Mucosa of rectum (tissue), 2 donors: ENCODE data around the gene OR2T34.
"Not testable (repeated sequence)": the region's sequence is repeated elsewhere in the genome, so short reads cannot be mapped to it uniquely, and the experiment has no call there.

ENCODE experiments used
- H3K27ac ChIP-seq, 2 donors: one replicate each; pipeline ENCODE4 v1.7.0; 2013; ENCODE audit warnings: inconsistent platforms in 2 of 2, low read depth in 2 of 2, low read length in 2 of 2
- H3K27me3 ChIP-seq, 2 donors: one replicate each; pipeline ENCODE4 v1.7.0; 2013; ENCODE audit warnings: low read length in 2 of 2; ENCODE audit not compliant: control insufficient read depth in 2 of 2, insufficient read depth in 2 of 2
- H3K36me3 ChIP-seq, 2 donors: one replicate each; pipeline ENCODE4 v1.7.0; 2013; ENCODE audit warnings: low read length in 2 of 2; ENCODE audit not compliant: control insufficient read depth in 2 of 2, insufficient read depth in 2 of 2
- H3K4me1 ChIP-seq, 2 donors: one replicate each; pipeline ENCODE4 v1.7.0; 2013; ENCODE audit warnings: low read length in 2 of 2, mild to moderate bottlenecking in 1 of 2; ENCODE audit not compliant: control insufficient read depth in 2 of 2, insufficient read depth in 2 of 2
- H3K4me3 ChIP-seq, 2 donors: one replicate each; pipeline ENCODE4 v1.7.0; 2013; ENCODE audit warnings: low read length in 2 of 2
- H3K9ac ChIP-seq, 2 donors: one replicate each; pipeline ENCODE4 v1.7.0; 2013; ENCODE audit warnings: low read length in 2 of 2, low read depth in 1 of 2, mild to moderate bottlenecking in 1 of 2
- H3K9me3 ChIP-seq, 2 donors: one replicate each; pipeline ENCODE4 v1.7.0; 2013; ENCODE audit warnings: low read length in 2 of 2; ENCODE audit not compliant: control insufficient read depth in 2 of 2
- donor health status: healthy.
- donor health status: Normal muscosa, but diverticular disease.

The OR2T34 gene

GRCh38 chr1:248593226-248593625 is 18.7 kb upstream of the OR2T34 start:
- Histone ChIP-seq H3K36me3 (no peaks in the 10 kb centered on the region), H3K27me3 (no peaks in the 10 kb centered on the region), H3K27ac (no peak overlapping the region), H3K9me3 (no peaks in the 10 kb centered on the region), H3K4me1 (no peaks in the 10 kb centered on the region), H3K4me3 (no peak overlapping the region), H3K9ac (no peak overlapping the region)

GRCh38 chr1:248592655-248593054 is 18.1 kb upstream of the OR2T34 start:
- no peak overlapping the region for H3K4me3 ChIP-seq
- H3K9ac ChIP-seq, result no peak overlapping the region
- H3K27me3 ChIP-seq, result no peaks in the 10 kb centered on the region
- H3K27ac ChIP-seq, result no peak overlapping the region
- H3K36me3 ChIP-seq, result no peaks in the 10 kb centered on the region
- no peaks in the 10 kb centered on the region for H3K9me3 ChIP-seq
- H3K4me1 ChIP-seq, result no peaks in the 10 kb centered on the region

GRCh38 chr1:248590055-248590454 is 15.5 kb upstream of the OR2T34 start:
- no peak overlapping the region for H3K27ac ChIP-seq
- no peak overlapping the region for H3K4me3 ChIP-seq
- no peaks in the 10 kb centered on the region for H3K36me3 ChIP-seq
- H3K9ac ChIP-seq, result no peak overlapping the region
- H3K27me3 ChIP-seq, result no peaks in the 10 kb centered on the region
- no peaks in the 10 kb centered on the region for H3K9me3 ChIP-seq
- H3K4me1 ChIP-seq, result no peaks in the 10 kb centered on the region

GRCh38 chr1:248589334-248589733 is 14.8 kb upstream of the OR2T34 start:
- Histone ChIP-seq H3K4me1 (no peaks in the 10 kb centered on the region), H3K9me3 (no peaks in the 10 kb centered on the region), H3K4me3 (no peak overlapping the region), H3K36me3 (no peaks in the 10 kb centered on the region), H3K27ac (no peak overlapping the region), H3K9ac (no peak overlapping the region), H3K27me3 (no peaks in the 10 kb centered on the region)

DNA sequence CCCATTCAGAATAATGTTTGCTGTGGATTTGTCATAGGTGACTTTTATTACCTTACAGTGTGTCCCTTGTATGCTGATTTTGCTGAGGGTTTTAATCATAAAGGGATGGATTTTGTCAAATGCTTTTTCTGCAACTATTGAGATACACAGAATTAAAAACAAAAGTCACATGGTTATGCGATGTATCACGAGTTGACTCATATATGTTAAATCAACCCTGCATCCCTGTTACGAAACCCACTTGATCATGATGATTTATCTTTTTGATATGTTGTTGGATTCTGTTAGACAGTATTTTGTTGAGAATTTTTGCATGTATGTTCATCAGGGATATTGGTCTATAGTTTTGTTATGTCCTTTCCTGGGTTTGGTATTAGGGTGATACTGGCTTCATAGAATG is 10.7 kb upstream of the OR2T34 start:
- H3K9me3 ChIP-seq, result no peaks in the 10 kb centered on the region
- no peaks in the 10 kb centered on the region for H3K4me1 ChIP-seq
- no peak overlapping the region for H3K27ac ChIP-seq
- no peak overlapping the region for H3K4me3 ChIP-seq
- no peaks in the 10 kb centered on the region for H3K36me3 ChIP-seq
- no peak overlapping the region for H3K9ac ChIP-seq
- no peaks in the 10 kb centered on the region for H3K27me3 ChIP-seq

- no peaks in the 10 kb centered on the region for H3K9me3 ChIP-seq
Observed at GRCh38 chr1:248576260-248576980, 1.9 kb upstream of the OR2T34 start.

DNA sequence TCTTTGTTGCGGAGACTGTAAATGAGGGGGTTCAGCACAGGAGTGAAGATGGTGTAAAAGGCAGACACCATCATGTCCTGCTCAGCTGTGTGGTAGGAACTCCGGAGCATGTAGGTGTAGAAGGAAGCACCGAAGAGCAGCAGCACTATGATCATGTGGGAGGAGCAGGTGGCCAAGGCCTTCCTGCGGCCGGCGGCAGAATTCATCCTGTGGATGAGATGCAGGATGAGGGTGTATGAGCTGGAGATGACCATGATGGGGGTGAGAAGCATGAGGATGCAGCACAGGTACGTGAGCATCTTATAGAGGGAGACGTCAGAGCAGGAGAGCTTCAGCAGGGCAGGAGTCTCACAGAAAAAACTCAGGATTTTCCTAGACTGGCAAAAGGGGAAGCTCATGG is 701 bp downstream of the OR2T34 start:
- H3K4me3 ChIP-seq, H3K9ac ChIP-seq, H3K27ac ChIP-seq, H3K4me1 ChIP-seq, H3K36me3 ChIP-seq, H3K27me3 ChIP-seq, H3K9me3 ChIP-seq: not testable (repeated sequence)

More at GRCh38 chr1:248576260-248576980, 1.9 kb upstream of the OR2T34 start:
- no peaks in the 10 kb centered on the region for H3K27me3 ChIP-seq
- H3K36me3 ChIP-seq, result no peaks in the 10 kb centered on the region
- no peak overlapping the region for H3K27ac ChIP-seq
- no peak overlapping the region for H3K4me3 ChIP-seq
- H3K9ac ChIP-seq, result no peak overlapping the region
- H3K4me1 ChIP-seq, result no peaks in the 10 kb centered on the region

DNA sequence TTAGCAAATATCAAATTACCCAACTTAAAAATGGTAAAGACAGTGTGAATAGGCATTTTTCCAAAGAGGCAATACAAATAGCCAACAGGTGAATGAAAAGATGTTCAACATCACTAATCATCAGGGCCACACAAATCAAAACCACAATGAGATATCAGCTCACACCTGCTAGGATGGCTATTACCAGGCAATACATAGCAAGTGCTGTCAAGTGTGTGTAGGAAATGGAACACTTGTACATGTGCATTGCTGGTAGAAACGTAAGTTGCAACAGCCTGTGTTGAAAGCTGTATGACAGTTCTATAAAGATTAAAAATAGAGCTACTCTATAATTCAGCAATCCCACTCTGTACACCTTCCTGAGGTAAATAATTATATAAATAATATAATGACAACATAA is 2.5 kb downstream of the OR2T34 start:
- not testable (repeated sequence) for H3K36me3 ChIP-seq, H3K27ac ChIP-seq, H3K4me3 ChIP-seq, H3K27me3 ChIP-seq, H3K9ac ChIP-seq, H3K9me3 ChIP-seq, H3K4me1 ChIP-seq

GRCh38 chr1:248570811-248571210 is 3.7 kb downstream of the OR2T34 start:
- not testable (repeated sequence) for H3K27me3 ChIP-seq, H3K4me1 ChIP-seq, H3K36me3 ChIP-seq, H3K9ac ChIP-seq, H3K4me3 ChIP-seq, H3K27ac ChIP-seq, H3K9me3 ChIP-seq

DNA sequence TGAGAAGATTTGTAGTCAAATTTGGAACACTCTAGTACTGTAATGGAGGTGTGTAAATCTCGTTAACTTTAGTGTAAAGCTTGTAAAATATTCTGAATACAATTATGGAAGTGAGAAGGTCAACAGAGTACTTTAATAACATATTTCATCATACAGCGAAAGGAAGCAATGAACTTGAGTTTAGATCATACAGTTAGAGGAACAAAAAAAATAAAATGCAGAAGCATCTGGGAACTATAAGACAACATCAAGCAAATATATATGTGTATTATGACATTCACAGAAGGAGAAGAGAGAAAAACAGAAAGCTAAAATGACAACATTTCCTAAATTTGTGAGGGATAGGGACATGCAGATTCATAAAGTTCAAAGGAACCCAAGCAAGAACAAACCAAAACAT is 5.5 kb downstream of the OR2T34 start:
- not testable (repeated sequence) for H3K27me3 ChIP-seq, H3K4me3 ChIP-seq, H3K4me1 ChIP-seq, H3K9me3 ChIP-seq, H3K27ac ChIP-seq, H3K36me3 ChIP-seq, H3K9ac ChIP-seq
